NCI-H345 treated with DMSO at 0.1 percent for 48 hours (cell line): ENCODE data around the gene MYG1.

Experiments
- DNase-seq: peaks from one replicate; lab custom pipeline; 2025; ENCODE audit not compliant: unreplicated experiment; lab: John Stamatoyannopoulos, UW

MYG1 gene

GRCh38 chr12:53299454-53300180, at the start of gene MYG1:
Gene MYG1 (plus strand): TSS chr12:53299695. CDS start chr12:53299738, 43 bp downstream.
- peak; percentile 81 for DNase-seq

- DNase-seq = peak; percentile 35
Observed at GRCh38 chr12:53251477-53252348, 47.8 kb upstream of the MYG1 start.

DNA sequence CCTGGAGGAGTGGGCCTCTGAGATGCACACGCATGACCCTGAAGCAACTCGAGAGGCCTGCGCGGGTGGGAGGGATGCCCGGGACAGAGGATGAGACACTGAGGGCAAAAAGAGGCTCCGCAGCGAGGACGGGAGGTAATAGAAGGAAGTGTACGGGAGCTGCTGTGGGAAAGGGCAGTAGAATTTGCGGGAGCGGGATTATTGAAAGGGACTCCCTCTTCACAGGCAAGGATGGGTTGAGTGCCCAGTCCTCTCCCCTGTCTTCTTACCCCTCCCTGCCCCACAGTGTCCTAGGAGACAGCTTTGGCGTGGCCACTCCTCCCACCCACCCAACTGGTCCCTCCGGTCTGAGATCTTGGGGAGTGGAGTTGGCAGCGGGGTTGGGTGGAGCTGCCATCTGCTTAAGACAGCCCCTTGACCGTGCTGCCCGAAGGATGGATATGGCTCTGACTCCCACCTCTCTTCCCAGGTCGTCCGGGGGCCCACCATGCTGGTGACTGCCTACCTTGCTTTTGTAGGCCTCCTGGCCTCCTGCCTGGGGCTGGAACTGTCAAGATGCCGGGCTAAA, 47.1 kb upstream of the MYG1 start:
- no peak for DNase-seq

DNA sequence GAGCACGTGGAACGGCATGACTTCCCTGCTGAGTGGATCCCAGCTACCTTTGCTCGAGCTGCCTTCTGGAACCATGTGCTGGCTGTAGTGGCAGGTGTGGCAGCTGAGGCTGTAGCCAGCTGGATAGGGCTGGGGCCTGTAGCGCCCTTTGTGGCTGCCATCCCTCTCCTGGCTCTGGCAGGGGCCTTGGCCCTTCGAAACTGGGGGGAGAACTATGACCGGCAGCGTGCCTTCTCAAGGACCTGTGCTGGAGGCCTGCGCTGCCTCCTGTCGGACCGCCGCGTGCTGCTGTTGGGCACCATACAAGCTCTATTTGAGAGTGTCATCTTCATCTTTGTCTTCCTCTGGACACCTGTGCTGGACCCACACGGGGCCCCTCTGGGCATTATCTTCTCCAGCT, 46.2 kb upstream of the MYG1 start:
- DNase-seq = no peak

GRCh38 chr12:53254816-53255545, 44.5 kb upstream of the MYG1 start:
- DNase-seq = no peak

- no peak for DNase-seq
Observed at GRCh38 chr12:53255996-53256395, 43.5 kb upstream of the MYG1 start.

GRCh38 chr12:53258541-53259539, 40.7 kb upstream of the MYG1 start:
- no peak for DNase-seq

GRCh38 chr12:53259891-53260290, 39.6 kb upstream of the MYG1 start:
- DNase-seq = no peak

- no peak for DNase-seq
Observed at GRCh38 chr12:53265783-53266182, 33.7 kb upstream of the MYG1 start.

- no peak for DNase-seq
Observed at GRCh38 chr12:53267306-53267998, 32.0 kb upstream of the MYG1 start.

DNA sequence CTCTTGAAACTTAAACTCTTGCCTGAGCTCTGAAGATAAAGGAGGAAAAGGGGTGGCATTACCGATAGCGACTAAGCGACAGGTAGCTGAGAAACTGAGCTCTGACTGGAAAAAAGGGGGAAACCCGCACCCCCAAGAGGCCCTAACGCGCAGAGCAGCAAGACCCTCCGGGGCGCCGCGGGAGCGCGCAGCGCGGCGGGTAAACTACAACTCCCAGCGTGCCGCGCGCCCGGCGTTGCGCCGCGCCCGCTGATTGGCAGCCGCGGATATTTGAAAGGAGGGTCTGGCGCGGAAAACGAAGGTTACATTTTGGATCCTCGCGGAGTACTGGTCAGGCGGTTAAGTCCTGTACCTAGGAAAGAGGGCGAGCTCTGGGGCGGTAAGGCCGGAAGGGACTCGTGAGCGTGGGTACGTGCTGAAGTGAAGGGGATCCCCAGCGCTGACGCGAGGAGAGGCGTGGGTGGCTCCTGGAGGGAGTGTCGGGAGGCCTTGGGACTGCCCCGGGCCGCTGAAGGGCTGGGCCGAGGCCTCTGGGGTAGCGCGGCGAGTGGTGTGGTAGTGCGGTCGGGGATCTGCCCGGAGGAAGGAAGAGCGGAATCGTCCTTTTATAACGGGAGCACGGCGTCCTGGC, 31.4 kb upstream of the MYG1 start, which contains the start of gene ESPL1:
TSS of gene ESPL1 (plus strand) at position 301 of the 631 bp plus-strand sequence. CDS start 468 bp downstream, outside the sequence.
- peak; percentile 51 for DNase-seq

DNA sequence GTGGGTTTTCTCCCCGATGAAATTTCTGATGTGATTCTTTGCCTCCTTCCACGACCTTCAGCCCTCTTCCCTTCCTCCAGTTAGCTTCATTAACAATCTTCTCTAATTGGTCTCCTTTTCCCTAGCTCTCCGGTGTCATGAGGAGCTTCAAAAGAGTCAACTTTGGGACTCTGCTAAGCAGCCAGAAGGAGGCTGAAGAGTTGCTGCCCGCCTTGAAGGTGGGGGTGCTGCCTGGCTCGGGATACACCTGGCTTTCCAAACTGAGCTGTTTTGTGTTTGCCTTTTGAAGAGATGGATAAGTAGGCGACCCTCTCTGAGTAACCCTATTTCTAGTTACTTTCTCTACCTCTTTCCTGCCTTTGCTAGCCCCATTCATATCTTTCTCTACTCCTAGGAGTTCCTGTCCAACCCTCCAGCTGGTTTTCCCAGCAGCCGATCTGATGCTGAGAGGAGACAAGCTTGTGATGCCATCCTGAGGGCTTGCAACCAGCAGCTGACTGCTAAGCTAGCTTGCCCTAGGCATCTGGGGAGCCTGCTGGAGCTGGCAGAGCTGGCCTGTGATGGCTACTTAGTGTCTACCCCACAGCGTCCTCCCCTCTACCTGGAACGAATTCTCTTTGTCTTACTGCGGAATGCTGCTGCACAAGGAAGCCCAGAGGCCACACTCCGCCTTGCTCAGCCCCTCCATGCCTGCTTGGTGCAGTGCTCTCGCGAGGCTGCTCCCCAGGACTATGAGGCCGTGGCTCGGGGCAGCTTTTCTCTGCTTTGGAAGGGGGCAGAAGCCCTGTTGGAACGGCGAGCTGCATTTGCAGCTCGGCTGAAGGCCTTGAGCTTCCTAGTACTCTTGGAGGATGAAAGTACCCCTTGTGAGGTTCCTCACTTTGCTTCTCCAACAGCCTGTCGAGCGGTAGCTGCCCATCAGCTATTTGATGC, 30.6 kb upstream of the MYG1 start:
- no peak for DNase-seq

GRCh38 chr12:53274445-53274844, 25.1 kb upstream of the MYG1 start:
- no peak for DNase-seq

- no peak for DNase-seq
Observed at GRCh38 chr12:53276511-53276910, 23.0 kb upstream of the MYG1 start.

DNA sequence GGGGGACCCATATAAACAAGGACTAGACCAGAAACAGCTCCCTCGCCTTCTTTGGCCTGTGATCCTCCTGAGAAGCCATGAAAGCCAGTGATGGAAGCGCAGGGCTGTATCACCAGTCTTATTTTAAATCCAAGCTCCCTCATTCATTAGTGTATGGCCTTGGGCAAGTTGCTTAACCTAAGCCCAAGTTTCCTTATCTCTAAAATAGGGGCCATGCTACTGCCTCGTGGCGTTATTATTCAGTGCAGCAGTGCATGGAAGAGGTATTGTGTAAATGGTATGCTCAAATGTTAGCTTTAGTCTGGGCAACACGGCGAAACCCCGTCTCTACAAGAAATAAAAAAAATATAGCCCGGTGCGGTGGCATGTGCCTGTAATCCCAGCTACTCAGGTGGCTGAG, 21.5 kb upstream of the MYG1 start:
- DNase-seq = no peak

DNA sequence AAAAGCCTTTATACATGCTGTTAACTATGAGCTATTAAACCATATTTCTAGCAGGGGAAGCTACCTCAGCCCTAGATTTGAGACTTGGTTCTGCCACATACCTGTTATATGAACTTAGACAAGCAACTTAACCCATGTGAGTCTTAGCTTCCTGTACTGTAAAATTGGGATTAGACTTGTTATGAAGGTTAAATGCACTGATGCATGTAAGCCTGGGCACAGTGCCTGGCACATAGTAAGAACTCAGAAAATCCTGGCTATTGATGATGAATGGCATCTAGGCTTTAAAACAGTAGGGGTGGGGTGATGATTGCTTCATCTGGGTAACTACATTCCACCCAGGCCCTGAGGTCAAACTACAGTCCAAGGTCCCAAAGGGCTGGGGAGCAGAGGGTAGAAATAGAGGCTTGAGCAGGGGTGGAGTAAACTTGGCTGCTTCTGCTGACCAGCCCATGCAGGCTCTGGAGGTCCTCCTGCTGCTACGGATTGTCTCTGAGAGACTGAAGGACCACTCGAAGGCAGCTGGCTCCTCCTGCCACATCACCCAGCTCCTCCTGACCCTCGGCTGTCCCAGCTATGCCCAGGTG, 20.1 kb upstream of the MYG1 start:
- no peak for DNase-seq

- no peak for DNase-seq
Observed at GRCh38 chr12:53279888-53280498, 19.5 kb upstream of the MYG1 start.
